Measurements from ENCODE around the gene SORCS3. TPM values are rescaled to one million over a fixed set of nuclear protein-coding genes. Genes with fewer than 3 reads are reported as not detected.
A peak's percentile ranks its signal among the peaks of the same experiment; 100 is the strongest.
"Not testable (repeated sequence)": the region's sequence is repeated elsewhere in the genome, so short reads cannot be mapped to it uniquely, and the experiment has no call there.

Gene SORCS3
- total RNA-seq, 1 donor from 2014 or later: 0.70 TPM

DNA sequence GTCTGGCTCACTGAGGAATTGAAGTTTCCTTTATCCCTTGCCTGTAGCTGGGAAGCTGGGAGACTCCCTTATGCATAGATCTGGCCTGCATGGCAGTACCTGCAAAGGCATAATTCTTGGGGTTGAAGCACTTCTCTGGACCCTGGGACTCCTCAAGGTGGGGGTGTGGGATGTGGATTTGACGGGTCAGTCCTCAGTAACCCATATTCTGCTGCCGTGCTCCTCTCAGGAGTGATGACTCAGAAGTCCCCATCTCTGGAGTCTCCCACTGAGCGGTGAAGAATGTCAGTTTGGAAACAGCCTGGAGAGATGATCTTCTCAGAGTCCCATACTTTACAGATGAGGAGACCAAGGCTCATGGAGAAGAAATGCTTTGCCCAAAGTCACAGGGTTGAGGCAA lies 49.0 kb downstream of the SORCS3 start:
- no peak for DNase-seq (ENCODE audit: low read depth)

DNA sequence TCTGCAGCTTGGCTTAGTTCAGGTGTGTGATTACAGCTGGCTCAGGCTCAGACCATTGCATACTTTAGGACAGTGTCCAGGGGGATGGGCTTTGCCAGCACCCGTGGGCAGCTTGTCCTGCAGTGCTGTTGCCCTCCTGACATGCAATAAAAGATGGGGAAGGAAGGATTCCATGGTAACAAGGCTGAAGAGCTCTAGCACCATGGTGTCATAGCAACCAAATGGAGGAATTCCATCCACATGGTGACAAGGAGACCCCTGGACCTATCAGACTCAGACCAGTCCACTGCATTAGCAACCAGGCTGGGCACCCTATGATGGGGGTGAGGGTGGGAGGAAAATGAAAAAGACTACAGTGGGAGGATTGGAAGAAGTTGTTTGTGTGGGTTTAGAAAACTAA lies 49.9 kb downstream of the SORCS3 start:
- DNase-seq (ENCODE audit: low read depth): no peak

DNA sequence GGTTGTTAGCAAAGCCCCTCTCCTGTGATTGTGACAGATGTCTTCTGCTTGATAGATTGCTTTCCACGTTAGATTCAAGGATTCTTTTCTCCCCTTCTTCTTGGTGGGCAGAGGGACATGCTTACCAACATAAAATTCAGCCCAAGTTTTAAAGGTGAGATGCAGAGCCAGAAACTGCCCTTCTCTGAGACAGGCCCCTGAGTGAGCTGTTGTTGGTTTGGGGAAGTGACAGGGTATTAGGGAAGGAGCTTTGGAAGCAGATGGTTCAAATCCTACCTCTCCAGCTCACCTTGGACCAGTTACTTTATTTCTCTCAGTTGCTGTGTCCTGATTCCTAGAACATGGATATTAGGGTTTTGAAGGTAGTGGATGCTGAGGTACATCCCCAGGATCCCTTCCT lies 53.0 kb downstream of the SORCS3 start:
- DNase-seq (ENCODE audit: low read depth): no peak

DNA sequence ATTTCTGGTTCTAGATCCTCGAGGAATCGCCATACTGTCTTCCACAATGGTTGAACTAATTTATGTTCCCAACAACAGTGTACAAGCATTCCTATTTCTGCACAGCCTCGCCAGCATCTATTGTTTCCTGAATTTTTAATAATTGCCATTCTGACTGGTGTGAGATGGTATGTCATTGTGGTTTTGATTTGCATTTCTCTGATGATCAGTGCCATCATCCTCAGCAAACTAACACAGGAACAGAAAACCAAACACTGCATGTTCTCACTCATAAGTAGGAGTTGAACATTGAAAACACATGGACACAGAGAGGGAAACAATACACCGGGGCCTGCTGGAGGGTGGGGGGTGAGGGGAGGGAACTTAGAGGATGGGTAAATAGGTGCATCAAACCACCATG lies 62.2 kb downstream of the SORCS3 start:
- DNase-seq (ENCODE audit: low read depth): not testable (repeated sequence)

DNA sequence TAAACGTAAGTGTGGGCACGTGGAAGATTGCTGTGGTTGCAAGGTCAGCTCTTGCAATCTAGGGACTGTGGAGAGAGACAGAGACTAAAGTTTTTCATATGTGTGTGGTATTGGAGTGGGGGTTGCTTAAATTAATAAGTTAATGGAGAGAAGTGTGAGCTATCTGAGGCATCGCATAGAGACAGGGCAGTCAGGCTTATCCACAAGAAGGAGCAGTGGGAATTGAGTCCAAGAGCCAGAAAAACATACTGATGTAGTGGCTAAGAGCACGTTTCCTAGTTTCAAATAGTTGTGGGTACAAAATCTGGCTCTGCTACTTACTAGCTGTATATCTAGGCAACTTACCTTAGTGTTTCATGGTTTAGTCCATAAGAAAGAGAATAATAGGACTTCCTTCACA lies 65.8 kb downstream of the SORCS3 start:
- peak; percentile 88 for DNase-seq (ENCODE audit: low read depth)

DNA sequence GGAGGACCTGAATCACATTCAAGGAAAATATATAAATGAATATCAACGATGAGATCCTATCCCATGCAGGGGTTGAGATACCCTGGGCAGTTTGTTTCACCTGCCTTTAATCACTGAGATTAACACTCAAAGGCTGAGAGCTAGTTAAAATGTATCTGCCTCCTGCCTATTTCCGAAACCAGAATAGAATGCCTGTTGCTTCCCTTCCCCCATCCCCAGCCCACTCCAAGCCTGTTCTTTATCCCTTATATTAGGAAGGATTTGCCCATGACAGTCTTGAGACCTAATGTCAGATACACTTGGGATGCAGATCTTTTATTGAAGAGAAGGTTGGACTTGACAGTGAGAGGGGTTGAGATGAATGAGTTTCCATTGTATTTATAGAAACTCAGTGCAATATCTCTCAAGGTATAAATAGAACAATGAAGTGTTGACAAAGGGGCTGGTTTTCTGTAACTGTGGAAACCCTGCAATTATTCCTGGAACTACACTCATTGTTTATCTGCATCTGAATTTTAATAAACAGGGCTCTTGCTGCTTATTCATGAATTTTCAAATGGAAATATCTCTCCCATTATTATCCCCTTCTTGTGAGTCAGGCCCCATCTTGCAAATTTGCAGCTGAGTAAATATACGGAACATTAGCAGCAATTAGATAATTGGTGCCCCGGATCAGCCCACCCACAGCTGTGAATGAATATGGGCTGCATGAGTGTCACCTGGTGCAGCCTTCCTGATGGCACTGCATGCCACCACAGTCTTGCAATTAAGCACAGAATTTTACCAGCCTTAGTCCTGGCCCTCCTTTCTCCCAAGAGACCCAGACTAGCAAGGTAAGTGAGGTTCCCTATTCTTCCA lies 66.7 kb downstream of the SORCS3 start:
- no peak for DNase-seq (ENCODE audit: low read depth)

DNA sequence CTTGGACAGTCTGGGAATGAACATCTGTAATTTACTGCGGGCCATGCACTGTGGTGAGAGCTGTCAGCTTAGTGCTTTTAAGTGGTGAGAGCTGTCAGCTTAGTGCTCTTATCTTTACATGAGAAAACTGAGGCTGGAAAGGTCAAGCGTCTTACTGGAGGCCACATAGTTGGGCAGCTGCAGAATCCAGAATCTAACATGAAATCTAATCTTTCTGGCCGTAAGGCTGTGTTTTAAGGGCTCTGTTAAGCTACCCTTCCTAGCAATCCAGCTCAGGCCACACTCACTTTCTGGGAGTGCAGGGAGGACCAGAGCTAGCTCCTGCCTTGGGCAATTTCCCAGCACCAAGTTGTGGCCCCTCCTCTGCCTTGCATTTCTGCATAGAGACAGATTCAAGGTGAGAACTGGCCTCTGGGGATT lies 70.2 kb downstream of the SORCS3 start:
- DNase-seq (ENCODE audit: low read depth): no peak

DNA sequence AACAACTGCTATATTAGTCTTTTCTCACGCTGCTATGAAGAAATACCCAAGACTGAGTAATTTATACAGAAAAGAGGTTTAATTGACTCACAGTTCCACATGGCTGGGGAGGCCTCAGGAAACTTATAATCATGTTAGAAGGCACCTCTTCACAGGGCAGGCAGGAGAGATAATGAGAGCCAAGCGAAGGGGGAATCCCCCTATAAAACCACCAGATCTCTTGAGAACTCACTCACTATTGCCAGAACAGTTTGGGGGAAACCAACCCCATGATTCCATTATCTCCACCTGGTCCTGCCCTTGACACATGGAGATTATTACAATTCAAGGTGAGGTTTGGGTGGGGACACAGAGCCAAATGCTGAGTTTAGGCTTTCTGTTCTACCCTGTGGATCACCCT lies 89.5 kb downstream of the SORCS3 start:
- not testable (repeated sequence) for DNase-seq (ENCODE audit: low read depth)

DNA sequence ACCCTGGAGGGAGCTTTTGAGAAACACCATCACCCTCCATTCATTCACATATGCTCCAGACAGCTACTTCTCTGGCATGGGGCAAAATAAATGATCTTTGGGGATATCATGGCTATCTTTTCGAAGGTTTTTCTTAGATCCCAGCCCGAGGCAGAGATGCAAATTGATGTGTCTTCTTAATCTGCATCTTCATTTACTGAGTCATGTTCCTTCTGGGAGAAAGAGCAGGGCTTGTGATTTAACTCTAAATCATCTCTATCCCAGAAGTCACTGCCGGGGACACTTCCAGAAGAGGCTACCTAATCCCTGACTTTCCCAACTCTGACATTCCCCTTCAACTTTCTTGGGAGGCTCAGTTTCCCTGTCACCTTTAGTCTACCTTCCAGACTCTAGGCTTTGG lies 90.1 kb downstream of the SORCS3 start:
- DNase-seq (ENCODE audit: low read depth): no peak

DNA sequence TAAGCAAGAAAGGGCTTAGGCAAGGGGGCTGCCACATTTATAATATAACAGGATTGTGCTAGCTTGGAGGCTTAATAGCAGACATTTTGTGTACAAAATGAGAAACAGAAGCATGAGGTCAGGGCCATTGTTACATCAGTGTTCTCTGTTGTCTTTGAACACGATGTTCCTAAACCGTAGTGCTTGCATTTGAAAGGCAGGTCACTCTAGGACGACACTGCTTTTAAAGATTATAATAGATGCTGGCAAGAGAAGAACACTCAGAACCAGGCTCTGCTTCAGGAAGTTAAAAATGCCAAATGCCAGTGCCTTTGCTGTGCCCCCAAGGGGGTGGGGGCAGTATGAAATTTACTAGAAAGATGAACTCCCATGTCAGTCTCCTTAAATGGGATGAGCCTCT lies 91.1 kb downstream of the SORCS3 start:
- no peak for DNase-seq (ENCODE audit: low read depth)

DNA sequence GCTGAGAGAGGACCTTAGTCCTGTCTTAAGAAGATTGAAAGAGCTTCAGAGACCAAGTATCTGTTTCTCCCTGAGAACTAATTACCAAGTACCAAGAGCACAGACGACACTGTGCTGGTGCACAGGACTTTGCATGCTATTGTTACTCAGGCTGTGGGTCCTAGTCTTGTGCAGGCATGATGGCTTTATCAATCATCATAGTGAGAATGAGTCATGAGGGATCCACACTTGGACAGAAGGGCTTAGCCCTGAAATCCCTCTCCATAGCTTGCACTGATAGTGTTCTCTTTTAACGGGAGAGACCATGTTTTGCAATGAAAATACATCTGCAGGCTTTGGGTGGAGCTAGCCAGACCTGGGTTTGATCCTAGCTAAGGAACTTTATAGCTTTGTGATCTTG lies 93.3 kb downstream of the SORCS3 start:
- peak; percentile 5 for DNase-seq (ENCODE audit: low read depth)

DNA sequence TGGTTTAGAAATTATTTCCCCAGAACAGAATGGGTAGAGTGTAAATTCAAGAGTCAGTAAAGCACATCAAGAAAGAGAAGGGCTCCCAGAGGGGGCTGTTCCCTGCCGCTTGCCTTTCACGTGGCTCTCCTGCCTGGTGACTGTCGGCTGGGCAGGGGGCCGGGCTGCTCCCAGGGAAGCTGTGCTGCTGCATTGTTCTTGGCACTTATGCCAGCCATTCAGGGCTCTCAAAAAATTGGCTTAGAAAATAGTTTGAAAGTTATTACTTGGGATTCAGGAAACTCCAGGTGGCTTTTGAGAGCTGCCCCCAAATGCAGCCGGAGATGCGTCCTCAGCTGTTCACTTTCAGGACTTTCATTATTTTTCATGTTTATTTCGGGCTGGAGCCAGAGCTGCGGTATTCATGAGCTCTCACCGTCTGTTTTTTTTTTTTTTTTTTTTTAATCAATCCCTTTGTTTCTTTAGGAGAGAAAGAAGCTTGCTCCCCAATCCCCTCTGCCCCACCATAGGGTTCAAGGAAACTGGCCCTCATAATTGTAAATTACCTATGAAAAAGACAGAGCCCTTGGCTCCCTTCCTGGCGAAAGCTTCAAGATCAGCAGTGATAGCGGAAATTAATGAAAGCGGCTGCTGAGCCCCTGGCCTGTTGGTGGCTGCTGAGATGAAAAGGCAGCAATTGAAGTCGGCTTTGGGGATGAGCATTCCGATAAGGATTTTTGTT lies 94.1 kb downstream of the SORCS3 start:
- DNase-seq (ENCODE audit: low read depth): no peak

DNA sequence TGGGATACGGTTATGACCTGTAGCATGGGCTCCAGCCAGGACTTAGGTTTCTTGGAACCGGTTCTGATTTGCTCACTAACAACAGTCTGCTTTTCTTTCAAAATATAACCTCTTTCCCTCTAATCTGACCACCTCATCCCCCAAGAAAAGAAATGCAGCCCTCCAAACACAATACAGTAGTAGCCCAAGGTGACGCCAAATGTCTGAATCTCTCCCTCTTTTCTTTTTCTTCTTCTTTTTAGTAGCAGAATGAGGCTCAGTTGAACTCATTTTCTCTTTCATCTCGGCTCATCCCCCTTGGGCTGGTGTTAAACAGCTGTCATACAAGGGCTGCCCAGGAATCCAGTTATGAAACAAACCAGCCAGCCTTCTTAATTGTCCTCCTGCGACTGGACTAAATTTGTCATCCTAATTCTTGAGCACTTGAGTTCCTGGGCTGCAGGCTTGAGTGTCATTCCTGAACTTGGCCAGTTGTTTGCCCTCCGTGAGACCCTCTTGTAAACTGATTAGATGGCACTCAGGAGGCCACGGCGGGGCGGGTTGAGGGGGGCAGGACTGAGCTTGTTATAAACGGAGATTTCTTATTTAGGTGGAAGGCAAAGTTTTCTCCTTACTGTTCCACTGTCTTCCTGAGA lies 94.8 kb downstream of the SORCS3 start:
- DNase-seq (ENCODE audit: low read depth): no peak

DNA sequence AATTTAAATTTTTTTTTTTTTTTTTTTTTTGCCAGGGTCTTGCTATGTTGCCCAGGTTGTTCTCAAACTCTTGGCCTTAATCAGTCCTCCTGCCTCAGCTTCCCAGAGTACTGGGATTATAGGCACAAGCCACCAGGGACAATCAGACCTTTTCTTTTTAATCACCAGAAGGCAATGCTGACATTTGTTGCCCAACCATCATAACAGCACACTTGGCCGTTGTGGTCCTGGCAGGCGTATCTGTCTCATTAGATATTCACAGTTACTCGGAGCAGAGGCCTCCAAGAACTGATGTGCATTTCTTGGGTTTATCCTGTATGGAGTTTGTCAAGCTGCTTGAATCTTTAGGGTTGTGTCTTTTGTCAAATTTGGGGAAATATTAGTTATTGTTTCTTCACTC lies 100.0 kb downstream of the SORCS3 start:
- no peak for DNase-seq (ENCODE audit: low read depth)

DNA sequence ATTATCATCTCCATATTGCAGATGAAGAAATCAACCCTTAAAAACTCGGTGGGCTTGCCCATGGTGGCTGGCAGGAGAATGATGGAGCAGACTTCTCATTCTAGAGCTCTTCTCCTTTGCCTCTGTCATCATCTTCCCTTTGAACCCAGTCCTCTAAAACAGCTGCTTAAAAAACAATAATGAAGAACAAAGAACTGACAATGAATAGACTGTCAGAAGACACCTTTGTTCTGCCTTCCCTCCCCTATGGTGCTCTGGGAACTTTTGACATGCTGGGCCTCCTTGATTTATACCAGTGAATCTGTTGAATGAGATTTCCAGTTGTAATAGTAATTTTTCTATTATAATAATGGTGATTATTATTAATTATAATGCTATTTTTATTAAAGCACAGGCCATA lies 103.0 kb downstream of the SORCS3 start:
- DNase-seq (ENCODE audit: low read depth): no peak

DNA sequence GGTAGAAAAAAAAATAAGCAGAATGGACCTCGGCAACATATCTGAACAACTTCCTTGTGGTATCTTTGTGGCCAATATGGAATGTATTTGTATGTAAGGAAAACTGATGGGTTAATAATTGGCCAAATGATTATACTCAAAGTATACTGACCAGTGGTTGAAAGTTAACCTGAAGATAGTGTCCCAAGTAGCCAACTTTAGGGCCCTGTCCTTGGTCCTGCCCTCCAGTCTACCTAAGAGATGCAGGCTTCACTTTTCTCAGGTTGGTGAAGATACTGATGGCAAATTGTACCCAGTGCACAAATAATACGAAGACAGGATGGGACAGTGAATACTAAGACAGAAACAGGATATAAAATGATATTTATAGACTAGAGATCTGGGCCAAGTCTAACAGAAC lies 109.2 kb downstream of the SORCS3 start:
- DNase-seq (ENCODE audit: low read depth): peak; percentile 19

DNA sequence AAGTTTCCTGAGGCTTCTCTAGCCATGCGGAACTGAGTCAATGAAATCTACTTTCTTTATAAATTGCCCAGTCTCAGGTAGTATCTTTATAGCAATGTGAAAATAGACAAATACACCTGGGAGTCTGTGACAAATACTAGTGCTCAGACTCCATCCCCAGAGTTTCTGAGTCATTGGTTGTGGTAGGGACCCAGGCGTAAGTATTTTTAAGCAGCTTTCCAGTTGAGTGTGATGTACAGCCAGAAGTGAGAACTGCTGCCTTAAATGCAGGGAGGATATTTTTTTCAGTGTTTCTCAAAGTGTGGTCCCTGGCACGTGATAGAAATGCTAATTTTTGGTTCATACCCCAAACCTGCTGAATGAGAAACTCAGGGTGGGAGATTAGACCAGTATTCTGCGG lies 121.7 kb downstream of the SORCS3 start:
- DNase-seq (ENCODE audit: low read depth): no peak

DNA sequence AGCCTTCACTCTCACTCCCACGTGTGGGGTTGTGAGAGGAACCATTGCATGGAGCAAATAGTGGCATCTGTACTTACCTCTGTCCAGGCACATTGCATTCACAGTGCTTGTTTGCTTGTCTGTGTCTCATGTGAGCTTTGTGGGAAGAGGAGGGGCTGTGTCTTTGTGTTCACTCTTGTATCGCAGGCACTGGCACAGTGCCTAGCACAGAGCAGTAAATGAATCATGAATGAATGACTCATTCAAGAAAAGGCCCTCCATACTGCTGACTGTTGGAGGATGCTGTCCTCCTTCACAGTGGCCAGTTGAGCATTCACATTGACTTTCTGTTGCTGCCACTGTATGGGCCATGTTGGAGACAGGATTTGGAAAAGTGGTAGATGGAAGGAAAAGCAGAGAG lies 125.3 kb downstream of the SORCS3 start:
- DNase-seq (ENCODE audit: low read depth): peak; percentile 91

DNA sequence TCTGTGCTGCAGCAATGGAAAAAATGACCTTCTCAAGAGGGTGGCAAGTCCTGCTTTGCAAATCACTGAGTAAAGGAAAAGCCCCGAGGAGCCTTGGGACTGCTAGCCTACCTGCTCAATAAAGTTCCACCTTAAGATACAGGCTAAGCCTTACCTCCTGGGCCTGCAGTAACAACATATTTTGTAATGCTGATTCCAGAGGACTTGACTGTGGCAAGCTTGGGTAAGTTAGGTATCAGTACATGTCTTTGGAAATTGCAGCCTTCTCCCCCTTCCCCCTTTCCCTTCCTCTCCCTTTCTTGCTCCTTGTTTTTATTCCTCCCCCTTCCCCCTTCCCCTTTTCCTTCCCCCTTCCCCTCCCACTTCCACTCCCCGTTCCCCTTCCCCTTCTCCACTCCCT lies 126.2 kb downstream of the SORCS3 start:
- DNase-seq (ENCODE audit: low read depth): no peak

DNA sequence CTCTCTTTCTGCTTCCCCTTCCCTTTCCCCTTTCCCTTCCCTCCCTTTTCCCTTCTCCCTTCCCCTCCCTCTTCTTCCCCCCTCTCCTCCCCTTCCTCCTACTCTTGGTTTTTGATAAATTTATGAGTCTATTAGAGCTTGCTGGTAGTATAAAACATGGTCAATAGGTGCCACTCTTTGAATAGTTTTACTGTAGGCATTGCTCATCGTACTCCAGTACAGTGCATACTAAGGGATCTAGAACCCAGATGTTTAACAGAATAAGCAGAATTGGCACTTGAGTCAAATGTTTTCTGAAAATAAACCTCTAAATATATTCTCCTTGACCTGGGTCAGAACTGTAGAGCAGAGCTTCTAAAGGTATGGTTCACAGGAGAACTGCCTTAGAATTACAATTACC lies 126.7 kb downstream of the SORCS3 start:
- DNase-seq (ENCODE audit: low read depth): peak; percentile 38

DNA sequence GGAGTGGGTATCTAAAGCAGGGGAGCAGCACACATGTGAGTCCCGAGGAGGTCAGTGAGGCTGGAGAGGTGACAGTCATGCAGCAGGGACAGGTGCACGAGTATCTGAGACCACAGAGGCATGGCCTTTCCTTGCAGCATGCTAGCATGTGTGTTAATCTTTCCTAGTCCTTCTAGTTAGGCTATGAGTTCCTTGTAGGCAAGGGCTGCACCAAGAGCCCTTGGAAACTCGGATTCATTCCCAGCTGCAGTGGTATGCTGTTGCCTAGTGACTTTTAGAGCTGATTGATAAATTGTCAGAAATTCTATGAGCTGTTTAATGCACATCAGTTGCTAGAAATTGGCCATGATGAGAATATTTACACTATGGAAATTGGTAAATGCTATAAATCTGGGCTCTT lies 132.0 kb downstream of the SORCS3 start:
- DNase-seq (ENCODE audit: low read depth): no peak

DNA sequence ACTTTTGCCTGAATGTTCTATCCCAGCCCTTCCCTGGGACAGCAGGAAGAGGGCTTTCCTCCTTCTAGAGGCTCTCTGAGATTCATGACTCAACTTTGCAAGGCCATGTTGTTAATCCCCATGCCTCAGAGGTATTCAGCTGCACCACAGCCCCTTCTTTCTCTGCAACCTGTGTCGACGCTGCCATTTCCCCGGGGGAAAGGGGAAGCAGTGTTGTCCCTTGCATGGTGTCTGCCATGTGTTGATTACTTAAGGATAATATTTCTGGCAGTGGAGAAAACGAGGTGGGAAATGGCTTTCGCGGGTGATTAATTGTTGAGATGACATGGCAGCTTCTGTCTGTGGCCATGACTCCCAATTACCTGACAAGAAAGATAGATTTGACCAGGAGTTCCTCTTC lies 133.1 kb downstream of the SORCS3 start:
- peak; percentile 22 for DNase-seq (ENCODE audit: low read depth)
